Left ventricle myocardium inferior (tissue), 1 donor: Measurements from ENCODE around the gene DYSF. TPM values are rescaled to one million over a fixed set of nuclear protein-coding genes. Genes with fewer than 3 reads are reported as not detected.

Experiments used
- DNase-seq: peaks from one replicate; pipeline ENCODE4 v3.0.0-alpha.2; 2020
- H3K27ac ChIP-seq: fragments of 200-600 bp; replicated peaks from 2 replicates; pipeline ENCODE4 v1.8.0; 2021
- H3K27me3 ChIP-seq: fragments of 200-600 bp; 2 replicates; pipeline ENCODE4 v1.8.0; 2021; ENCODE audit warnings: low read depth
- H3K36me3 ChIP-seq: fragments of 200-600 bp; 2 replicates; pipeline ENCODE4 v1.8.0; 2021
- H3K4me1 ChIP-seq: fragments of 200-600 bp; 2 replicates; pipeline ENCODE4 v1.8.0; 2021
- H3K4me3 ChIP-seq: fragments of 200-600 bp; 2 replicates; pipeline ENCODE4 v1.8.0; 2021; ENCODE audit warnings: mild to moderate bottlenecking, moderate library complexity
- H3K9me3 ChIP-seq: fragments of 200-600 bp; replicated peaks from 2 replicates; pipeline ENCODE4 v1.8.0; 2021
- CTCF ChIP-seq: fragments of 200-600 bp; IDR thresholded peaks from 2 replicates; pipeline ENCODE4 v1.8.0; 2021; ENCODE audit warnings: antibody characterized with exemption, mild to moderate bottlenecking, borderline replicate concordance
- intact Hi-C: fragments of 100-400 bp; cut with micrococcal nuclease; formaldehyde crosslinking; loops from one replicate; pipeline ENCODE4 v1.11.0; 2022
- total RNA-seq: library from RNA; stranded (reverse); fragmentation: NEBNext Ultra II Directional; extraction: Animal tissue kit (Norgen Biotek cat#: 25700); gene quantifications from one replicate; pipeline ENCODE4 v1.2.1, GENCODE V29; 2021
- donor health status: DM: no; HTN: yes; CAD: no; lungs with severe emphysema.

DYSF gene
- total RNA-seq, 1 donor from 2014 or later = 48.2 TPM

GRCh38 chr2:71665168-71666093, 212.1 kb downstream of the DYSF start:
- H3K36me3 ChIP-seq = peaks cover 59% of the 10 kb centered on the region
- no peaks in the 10 kb centered on the region for H3K9me3 ChIP-seq
- no peaks in the 10 kb centered on the region for H3K27me3 ChIP-seq
- intact Hi-C loops = no loop called here
- H3K4me3 ChIP-seq = no peak overlapping the region
- H3K4me1 ChIP-seq = no peaks in the 10 kb centered on the region
- no peak overlapping the region for H3K27ac ChIP-seq
- DNase-seq = no peak
- TF ChIP-seq CTCF = no peak

GRCh38 chr2:71666094-71666474, 212.7 kb downstream of the DYSF start:
- H3K27ac ChIP-seq = no peak overlapping the region

GRCh38 chr2:71667256-71668182, 214.2 kb downstream of the DYSF start:
- Histone ChIP-seq H3K27ac (no peak overlapping the region), H3K4me1 (no peaks in the 10 kb centered on the region), H3K4me3 (no peak overlapping the region), H3K9me3 (no peaks in the 10 kb centered on the region), H3K36me3 (peaks cover 64% of the 10 kb centered on the region), H3K27me3 (no peaks in the 10 kb centered on the region)
- no peak for DNase-seq
- TF ChIP-seq CTCF = no peak
- intact Hi-C loops = no loop called here

More at GRCh38 chr2:71666094-71666474, 212.7 kb downstream of the DYSF start:
- no peak for TF ChIP-seq CTCF
- Histone ChIP-seq H3K4me3 (no peak overlapping the region), H3K4me1 (no peaks in the 10 kb centered on the region), H3K9me3 (no peaks in the 10 kb centered on the region), H3K36me3 (peaks cover 63% of the 10 kb centered on the region), H3K27me3 (no peaks in the 10 kb centered on the region)
- DNase-seq = no peak
- intact Hi-C loops = no loop called here

- Histone ChIP-seq H3K27me3 (no peaks in the 10 kb centered on the region), H3K4me3 (no peak overlapping the region), H3K36me3 (peaks cover 59% of the 10 kb centered on the region), H3K4me1 (no peaks in the 10 kb centered on the region), H3K27ac (no peak overlapping the region), H3K9me3 (no peaks in the 10 kb centered on the region)
- no peak for TF ChIP-seq CTCF
- intact Hi-C loops = no loop called here
- DNase-seq = no peak
Observed at GRCh38 chr2:71668326-71669057, 215.1 kb downstream of the DYSF start.

- Histone ChIP-seq H3K4me1 (no peaks in the 10 kb centered on the region), H3K27me3 (no peaks in the 10 kb centered on the region), H3K36me3 (peaks cover 61% of the 10 kb centered on the region), H3K4me3 (no peak overlapping the region), H3K27ac (no peak overlapping the region), H3K9me3 (no peaks in the 10 kb centered on the region)
- TF ChIP-seq CTCF = no peak
- no peak for DNase-seq
- intact Hi-C loops = no loop called here
Observed at GRCh38 chr2:71669058-71669456, 215.7 kb downstream of the DYSF start.
